HG03354 (cell line): Measurements from ENCODE around the gene KIFC3.

Experiments
- ATAC-seq: cut with Tn5 transposase; IDR thresholded peaks from one replicate; pipeline ENCODE4 v1.9.1; 2021; ENCODE audit warnings: mild to moderate bottlenecking; ENCODE audit not compliant: unreplicated experiment, poor library complexity, severe bottlenecking

Gene KIFC3

DNA sequence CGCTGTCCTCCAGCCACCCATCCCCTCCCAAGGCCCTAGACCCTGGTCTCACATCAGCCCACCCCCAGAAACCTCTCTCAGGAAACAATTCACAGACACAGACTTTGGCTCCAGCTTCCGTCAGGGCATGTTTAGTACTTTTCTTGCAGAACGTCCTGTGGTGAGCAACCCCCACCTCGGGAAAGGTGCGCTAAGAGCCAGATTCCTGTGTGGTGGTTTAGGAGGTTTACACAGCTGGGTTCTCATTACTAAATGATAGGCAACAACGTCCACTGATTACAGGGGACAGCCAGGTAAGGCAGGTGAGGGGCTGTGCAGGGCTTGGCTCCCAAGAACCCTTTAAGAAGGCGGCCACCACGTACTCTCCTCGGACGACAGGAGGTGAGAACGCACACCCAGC is 29.3 kb downstream of the KIFC3 start:
- ATAC-seq: no peak

DNA sequence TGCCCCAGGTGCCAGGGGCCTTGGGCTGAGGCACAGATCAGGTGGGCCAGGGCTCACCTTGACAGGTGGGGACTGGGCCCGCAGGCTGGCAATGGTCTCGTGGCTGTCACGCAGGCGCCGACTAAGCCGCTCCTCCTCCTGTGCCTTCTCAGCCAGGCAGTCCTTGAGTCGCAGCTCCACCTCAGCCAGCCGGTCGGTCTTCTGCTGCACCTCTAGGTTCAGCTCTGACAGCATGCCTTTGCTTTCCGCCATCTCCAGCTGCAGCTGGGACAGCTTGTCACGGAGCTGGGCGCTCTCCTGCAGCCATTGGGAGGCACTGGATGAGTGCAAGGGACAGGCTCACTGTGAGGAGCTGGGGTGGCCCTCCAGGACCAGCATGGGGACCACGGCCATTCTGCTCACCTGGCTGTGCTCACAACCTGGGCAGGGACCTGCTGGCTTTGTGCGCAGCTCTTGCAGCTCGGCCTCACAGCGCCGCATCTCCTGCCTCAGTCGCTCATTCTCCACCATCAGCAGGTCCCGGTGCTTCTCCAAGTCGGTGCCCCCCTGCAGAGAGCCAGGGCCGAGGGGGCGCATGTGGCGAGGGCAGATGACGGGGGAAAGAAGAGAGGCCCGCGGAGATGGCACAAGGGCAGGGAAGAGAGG is 31.0 kb downstream of the KIFC3 start:
- ATAC-seq: no peak

DNA sequence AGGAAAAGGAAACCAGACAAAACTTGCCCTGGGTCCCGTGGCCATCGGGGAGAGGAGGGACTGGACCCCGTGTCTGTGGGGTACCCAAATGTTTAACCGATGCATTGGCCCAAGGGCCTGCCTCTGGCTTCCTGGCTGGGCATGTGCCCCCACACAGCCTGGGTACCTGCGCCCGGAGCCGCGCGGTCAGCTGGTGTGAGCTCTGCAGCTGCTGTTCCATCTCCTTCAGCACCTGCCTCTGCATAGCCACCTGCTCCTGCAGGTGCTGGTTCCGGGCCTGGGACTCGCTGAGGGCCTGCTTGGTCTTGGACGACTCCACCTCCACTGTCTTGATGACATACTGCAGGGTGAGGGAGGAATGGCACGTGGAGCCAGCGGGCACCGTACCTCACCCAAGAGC is 31.9 kb downstream of the KIFC3 start:
- ATAC-seq: no peak

DNA sequence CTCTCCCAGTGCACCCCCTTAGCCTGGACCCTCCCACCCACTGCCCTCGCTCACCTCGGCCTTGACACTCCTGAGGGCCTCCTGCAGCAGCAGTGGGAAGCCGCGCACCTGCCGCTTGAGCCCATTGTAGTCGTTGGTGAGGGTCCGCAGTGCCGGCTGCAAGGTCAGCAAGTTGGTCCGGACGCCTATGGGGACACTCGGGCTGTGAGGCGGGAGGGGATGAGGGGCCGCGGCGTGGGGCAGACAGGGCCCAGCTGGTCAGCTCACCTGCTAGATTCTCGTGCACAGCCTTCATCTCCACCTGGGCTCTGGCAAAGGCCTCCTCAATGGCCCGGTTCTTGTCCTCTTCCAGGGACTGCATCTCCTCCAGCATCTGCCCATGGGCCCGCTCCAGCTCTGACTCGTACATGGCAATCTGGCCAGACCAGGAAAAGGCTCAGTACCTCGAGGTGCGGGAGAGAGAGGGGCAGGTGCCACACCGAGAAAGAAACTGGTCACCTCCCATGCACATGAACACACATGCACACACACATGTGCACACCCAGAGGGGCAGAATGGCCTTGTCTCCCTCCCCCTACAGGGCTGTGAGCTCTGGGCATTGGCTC is 32.6 kb downstream of the KIFC3 start:
- no peak for ATAC-seq

DNA sequence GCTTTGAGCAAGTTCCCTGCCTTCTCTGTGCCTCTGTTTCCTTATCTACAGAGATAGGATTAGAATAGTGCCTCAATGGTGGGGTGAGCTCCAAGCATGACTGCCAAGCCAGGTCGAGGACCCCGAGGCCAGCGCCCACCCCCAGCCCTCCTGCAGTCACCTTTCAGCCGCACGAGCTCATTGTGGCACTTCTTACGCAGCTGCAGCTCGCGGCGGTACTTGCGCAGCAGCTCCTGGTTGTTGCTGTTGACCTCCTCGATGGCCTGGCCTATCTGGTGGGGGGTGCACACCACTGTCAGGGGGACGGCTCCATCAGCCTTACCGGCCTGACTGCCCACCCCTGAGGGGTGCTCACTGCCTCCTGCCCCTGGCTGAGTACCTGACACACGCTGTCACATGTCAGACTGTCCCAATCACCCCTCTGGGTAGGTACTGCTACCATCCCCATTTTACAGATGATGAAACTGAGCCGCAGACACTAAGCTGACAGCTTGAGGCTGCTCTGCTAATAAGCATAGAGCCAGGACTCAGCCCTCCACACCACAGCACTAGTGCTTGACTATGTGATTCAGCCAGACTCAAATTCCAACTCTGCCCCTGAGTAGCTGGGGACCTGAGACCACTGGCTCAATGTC is 35.5 kb downstream of the KIFC3 start:
- no peak for ATAC-seq

DNA sequence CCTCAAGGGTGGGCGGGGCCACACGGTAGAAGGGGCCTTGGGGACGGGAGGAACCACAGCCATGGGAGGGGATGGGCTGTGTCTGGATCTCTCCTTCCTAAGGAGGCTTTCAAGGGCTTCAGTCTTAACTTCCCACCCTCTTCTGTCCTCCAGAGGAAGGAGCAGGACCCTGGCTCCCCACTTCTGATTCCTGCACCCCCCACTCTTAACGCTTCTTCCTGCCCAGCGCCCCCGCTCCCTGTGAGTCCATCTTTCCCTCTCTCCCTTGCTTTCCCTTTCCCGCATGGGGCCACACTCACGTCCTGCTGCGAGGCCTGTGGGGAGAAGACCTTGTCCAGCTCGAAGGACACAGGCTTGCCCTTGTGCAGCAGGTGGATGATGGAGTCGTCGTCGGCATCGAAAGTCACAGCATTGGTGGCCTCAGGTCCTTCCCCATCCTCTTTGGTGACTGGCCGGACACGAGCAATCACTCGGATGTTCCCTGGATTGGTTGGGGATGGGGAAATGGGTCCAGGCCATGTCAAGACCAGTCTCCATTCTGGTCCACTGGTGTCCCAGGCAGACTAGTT is 37.0 kb downstream of the KIFC3 start:
- ATAC-seq: no peak

DNA sequence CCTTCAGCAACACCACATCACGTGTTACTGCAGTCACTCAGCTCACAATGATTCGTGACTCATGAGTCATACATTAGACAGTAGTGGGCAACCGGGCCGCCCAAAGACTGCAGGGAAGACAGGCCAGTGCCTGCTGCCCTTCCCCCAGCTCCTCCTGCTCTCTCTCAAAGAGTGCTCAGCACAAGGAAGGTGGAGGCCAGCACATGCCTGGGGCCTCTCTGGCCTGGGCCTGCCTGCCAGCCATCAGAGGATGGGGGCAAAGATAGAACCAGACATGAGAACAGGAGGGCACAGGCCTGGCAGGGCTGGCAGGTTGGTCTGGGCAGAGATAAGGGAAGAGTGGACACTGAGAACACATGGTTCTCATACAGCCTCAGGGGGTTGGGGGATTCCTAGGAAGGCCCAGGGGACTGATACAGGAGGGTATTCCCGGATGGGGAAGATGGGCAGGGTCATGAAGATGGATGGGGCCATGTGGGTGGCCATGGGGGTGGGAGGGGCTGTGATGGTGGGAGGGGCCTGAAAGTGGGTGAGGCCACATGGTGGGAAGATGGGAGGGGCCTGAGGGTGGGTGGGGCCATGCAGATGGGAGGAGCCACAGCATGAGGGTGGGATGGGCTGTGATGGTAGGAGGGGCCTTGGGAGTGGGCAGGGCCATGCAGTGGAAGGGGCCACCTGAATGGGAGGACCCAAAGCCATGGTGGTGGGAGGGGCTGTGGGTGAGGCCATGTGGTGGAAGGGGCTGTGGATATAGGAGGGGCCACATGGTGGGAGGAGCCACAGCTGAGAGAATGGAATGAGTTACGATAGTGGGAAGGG is 37.7 kb downstream of the KIFC3 start:
- ATAC-seq: peak; percentile 49

DNA sequence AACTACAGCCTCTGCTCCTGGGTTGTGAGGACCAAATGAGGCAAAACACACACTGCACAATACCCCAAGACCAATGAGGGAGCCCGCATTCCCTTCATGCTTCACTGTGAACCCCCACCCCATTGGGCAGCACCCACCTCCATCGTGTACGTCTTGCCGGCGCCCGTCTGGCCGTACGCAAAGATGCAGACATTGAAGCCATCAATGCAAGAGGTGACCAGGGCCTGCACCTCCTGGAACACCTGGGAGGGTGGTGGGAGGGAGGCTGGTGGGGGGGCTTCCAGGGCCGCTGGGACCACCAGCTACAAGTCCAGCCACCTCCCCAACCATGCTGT is 38.3 kb downstream of the KIFC3 start:
- no peak for ATAC-seq

DNA sequence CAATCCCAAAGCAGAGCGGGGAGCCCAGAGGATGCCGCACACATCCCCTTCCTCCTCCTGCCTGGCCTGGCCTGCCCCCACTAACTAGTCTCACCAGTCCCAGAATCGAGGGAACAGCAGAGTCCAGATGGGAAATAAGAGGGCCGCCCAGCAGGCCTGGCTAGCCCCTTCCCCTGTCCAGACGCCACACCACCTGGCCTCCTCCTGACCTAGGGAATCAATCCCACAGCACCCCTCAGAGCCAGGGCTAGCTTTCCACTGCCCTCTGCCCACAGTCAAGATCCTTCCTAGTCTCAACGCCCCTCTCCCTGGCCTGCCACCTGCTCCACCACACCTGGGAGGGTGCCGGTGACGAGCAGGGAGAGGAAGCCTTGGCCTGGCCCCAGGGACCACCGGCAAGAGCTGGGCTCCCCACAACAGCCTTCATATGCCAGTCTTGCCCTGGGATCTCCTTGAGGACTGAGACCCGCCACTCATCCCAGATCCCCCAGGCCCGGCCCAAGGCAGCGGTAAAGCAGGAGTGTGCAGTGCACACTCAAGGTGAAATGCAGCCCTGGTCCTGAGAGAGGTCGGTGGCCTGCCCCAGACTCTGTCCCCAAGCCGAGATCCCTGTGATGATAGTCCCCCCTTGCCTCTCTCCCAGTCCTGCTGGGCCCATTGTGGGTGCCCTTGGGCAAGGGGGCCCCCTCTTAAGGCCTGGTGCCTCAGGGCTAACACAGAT is 38.8 kb downstream of the KIFC3 start:
- no peak for ATAC-seq

DNA sequence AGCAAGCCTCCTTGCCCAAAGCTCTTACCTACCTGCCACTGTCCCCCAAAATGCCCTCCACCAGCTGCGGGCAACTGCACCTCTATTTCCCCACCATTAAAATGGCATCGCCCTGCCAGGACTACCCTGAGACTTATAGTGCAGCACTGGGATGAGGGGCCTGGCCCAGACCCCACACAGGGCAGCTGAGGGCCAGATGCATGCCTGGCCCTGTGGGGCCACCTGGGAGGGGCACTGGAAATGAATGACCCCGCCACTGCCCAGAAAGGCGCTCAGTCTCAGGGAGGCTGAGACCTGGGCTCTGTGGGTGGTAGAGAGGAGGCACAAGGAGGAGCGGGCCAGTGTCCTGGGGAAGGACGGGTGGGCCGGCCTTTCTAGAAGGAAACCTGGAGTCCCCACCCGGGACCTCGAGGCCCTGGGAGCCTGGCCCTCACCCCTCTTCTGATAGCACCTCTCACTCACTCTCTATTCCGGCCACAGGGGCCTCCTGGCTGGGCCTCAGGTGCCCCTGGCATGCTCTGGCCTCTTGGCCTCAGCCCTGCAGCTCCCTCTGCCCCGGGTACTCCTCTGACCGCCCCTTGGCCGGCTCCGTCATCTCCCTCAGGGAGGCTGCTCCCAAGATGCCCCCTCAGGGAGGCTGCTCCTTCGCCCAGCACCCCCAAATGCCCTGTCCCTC is 39.8 kb downstream of the KIFC3 start:
- ATAC-seq: no peak

DNA sequence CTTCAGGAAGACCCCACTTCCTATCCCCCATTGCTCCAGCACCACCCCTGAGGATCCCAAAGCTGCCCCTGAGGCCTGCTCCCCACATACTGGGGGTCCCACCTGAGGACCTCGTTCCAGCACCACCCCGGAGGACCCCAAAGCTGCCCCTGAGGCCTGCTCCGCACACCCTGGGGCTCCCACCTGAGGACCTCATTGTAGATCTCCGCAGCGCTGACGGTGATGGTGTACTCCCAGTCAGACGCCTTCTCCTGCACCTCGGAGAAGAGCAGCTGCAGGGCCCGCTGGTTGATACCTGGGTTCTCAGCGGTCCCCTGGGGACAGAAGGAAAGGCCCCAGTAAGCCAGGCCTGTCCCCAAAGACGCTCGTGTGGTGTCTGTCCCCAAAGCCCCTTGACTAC is 40.3 kb downstream of the KIFC3 start:
- no peak for ATAC-seq

DNA sequence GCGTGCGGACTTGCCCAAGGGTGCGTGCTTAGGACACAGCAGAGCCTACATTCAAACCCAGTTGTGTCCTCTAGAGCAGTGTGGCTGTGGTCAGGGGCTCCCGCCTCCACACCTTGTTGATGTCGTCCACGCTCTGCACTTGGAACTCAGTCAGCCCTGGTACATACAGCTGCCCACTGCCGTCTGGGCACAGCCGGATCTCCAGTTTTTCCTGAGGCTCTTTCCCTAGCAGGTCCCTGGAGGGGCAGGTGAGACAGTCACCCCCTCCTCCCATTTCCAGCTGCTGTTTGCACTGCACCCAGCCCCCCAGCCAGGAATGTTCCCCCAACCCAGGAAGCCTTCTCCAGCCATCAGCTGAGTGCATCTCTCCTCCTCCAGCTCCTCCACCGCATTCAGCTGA is 41.0 kb downstream of the KIFC3 start:
- ATAC-seq: no peak

DNA sequence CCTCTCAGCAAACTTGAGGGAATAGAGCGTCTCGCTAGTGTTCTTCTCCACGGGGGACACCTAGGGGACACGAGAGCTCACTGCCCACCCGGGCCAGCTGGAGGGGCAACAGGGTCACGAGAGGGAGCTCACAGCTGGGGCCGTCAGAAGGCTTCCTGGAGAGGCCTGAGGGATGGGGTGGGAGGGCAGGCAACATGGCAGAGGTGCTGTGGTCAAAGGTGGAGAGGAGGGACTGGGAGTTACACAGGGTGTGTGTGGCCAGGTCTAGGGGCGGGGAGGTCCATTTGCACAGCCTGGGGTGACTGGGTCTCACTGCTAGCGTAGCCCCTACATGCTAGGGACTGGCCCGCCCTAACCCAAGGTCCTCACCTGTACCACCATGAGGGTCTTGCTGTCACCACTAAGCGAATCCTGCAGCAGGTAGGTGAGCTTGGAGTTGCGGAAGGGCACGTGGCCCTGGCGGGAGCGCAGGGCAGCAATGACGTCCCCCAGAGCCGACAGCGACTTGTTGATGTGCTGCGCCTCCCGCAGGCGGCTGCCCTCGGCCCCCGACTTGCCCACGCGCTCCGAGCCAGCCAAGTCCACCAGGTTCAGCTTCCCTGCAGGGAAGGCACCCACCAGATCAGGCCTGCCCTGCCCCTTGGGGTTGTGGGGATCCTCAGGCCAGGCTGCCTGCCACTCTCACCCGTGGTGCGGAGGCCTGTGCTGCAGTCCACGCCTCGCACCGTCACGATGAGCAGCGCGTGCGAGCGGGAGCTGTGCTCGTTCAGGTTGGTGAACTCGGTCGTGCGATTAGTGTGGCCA is 41.7 kb downstream of the KIFC3 start:
- ATAC-seq: no peak

DNA sequence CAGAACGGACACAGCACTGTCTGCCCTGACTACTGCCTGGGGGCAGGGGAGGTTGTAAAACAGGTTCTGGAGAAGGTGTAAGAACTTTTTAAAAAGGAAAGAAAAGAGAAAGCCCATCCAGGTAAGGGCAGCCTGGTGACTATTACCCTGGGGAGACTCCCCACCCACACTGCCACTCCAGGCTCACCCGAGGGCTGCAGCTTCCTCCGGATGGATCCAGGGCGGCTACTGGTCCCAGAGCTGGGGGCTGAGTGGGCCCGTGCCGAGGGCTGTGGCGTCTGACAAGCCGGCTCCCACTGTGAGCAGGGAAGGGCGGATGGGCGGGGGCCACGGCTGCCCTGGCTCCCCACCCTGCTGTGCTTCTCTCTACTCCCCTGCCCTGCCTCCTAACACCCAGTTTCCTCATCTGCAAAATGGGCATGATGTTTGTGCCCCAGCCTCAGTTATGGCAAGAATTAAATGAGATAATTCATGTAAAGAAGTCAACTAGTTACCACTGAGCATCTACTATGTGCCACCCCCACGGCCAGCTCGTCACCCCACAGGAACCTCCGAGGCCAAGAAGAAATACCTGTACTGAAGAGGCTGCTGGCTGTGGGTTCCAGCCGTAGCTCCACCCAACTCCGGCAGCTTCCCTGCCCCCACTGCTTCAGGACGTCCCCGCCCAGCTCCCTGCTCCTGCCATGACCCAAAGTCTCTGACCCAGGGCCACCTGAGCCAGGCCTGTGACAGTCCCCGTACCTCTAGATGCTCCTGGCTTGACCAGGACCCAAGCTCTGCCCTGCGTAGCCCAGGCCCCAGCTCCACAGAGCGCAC is 42.5 kb downstream of the KIFC3 start:
- ATAC-seq: no peak

DNA sequence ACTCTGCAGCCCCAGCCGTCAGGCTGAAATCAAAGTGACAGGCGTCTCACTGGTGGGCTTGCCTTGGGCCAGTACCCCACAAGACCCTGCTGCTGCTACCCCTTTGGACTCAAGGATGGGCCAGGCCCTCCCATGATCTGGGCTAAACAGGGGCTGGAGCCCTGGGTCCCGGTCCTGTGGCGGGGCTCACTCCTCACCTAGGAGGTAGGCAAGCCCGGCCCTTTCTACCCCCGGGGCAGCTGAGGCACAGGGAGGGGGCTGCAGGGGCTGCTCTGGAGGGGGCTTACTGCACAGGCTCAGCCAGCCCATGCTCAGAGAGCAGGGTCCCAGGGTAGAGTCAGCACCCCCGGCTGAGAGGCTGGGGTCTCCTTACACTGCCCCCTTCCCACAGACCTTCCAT is 43.2 kb downstream of the KIFC3 start:
- no peak for ATAC-seq

DNA sequence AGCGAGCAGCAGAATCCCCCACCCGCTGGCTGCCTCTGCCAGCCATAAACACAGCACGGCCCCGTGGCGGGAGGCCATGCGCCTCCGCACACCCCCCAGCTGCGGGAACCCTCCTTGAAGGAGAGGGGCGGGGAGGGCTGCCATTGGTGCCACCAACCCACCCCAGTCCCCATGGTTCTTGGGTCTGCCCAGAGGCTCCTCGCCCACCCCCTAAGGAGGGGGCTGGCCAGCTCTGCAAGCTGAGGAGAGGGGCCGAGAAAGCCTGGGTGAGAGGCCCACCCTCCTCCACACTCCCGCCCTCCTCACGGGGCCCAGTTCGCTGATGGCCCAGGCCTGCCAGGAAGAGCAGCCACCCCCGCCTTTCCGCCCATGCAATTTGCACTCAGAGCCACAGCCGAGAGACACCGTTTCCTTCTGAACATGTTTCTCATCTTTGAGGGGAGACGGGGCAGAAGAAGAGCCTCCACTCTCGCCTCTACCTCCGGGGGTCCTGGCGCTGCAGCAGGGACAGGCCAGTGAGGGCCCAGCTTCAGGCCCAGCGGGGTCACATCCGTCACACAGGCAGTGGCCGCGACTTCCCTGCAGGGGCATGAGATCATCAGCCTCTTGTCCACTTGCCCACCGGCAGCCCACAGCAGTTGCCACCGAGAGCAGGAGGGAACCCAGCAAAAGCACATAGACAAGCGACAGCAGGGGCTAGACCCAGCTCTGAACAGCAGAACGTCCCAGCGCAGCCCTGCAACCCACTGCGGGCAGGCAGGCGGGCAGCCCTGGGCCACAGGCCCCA is 43.8 kb downstream of the KIFC3 start:
- no peak for ATAC-seq

DNA sequence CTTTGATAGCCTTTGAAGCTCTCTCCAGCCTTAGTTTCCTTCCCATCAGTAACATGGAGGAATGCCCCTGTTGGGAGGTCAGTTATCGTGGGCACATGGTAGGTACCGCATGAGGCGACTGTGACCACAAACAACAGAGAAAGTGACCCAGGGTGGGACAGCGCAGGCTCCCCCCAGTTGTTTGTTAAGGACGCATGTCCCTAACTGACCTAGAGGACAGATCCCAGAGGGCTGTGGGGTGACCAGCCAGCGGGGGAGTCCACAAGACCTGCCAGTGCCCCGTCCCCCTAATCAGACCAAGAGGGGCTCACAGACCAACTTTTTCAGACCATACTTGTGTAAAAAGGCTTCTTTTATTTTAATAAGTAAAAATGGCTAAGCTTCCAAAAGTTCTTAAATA is 44.4 kb downstream of the KIFC3 start:
- no peak for ATAC-seq
